Mesenchymal stem cell (in vitro differentiated cells and primary cell): ENCODE measurements around the gene STK32B.

Experiments used
- DNase-seq: peaks from one replicate; pipeline ENCODE4 v3.0.0-alpha.2; 2013
- H2AFZ ChIP-seq: one replicate; pipeline ENCODE4 v1.6.1; 2013; ENCODE audit warnings: low read depth, mild to moderate bottlenecking, control low read depth, inconsistent platforms, low read length, moderate library complexity
- H2AK5ac ChIP-seq: 2 replicates; pipeline ENCODE4 v1.6.1; 2013; ENCODE audit warnings: low read length, moderate library complexity, mild to moderate bottlenecking, inconsistent platforms; ENCODE audit not compliant: severe bottlenecking
- H2BK120ac ChIP-seq: one replicate; pipeline ENCODE4 v1.6.1; 2013; ENCODE audit warnings: low read depth, mild to moderate bottlenecking, inconsistent platforms, low read length, moderate library complexity
- H2BK12ac ChIP-seq, 2 experiments: one replicate each; pipeline ENCODE4 v1.6.1; 2013; ENCODE audit warnings: inconsistent platforms in 2 of 2, low read length in 2 of 2, mild to moderate bottlenecking in 2 of 2, moderate library complexity in 2 of 2, control low read depth in 1 of 2
- H2BK15ac ChIP-seq: one replicate; pipeline ENCODE4 v1.6.1; 2013; ENCODE audit warnings: mild to moderate bottlenecking, low read depth, inconsistent platforms; ENCODE audit not compliant: poor library complexity, severe bottlenecking
- H2BK5ac ChIP-seq: 2 replicates; pipeline ENCODE4 v1.6.1; 2013; ENCODE audit warnings: low read depth, mild to moderate bottlenecking, low read length, control low read depth, inconsistent platforms; ENCODE audit not compliant: poor library complexity, severe bottlenecking
- H3K14ac ChIP-seq, 2 experiments: one replicate each; pipeline ENCODE4 v1.6.1; 2013; ENCODE audit warnings: inconsistent platforms in 2 of 2, low read length in 2 of 2, control low read depth in 1 of 2, mild to moderate bottlenecking in 1 of 2, moderate library complexity in 1 of 2
- H3K18ac ChIP-seq, 2 experiments: one replicate each; pipeline ENCODE4 v1.6.1; 2013; ENCODE audit warnings: inconsistent platforms in 2 of 2, low read length in 2 of 2, control low read depth in 1 of 2, low read depth in 1 of 2, mild to moderate bottlenecking in 1 of 2
- H3K23ac ChIP-seq, 2 experiments: one replicate each; pipeline ENCODE4 v1.6.1; 2013; ENCODE audit warnings: inconsistent platforms in 2 of 2, low read length in 2 of 2, mild to moderate bottlenecking in 2 of 2, moderate library complexity in 2 of 2, control low read depth in 1 of 2
- H3K27ac ChIP-seq: 2 replicates; pipeline ENCODE4 v1.5.1; 2013; ENCODE audit warnings: mild to moderate bottlenecking, moderate library complexity, low read length, control low read depth, inconsistent platforms; ENCODE audit not compliant: poor library complexity, severe bottlenecking
- H3K27me3 ChIP-seq, 2 experiments: 2 replicates each; pipeline versions ENCODE4 v1.6.1 to v1.7.0; 2013; ENCODE audit warnings: low read length in 2 of 2, mild to moderate bottlenecking in 2 of 2, moderate library complexity in 2 of 2, control low read depth in 1 of 2, inconsistent platforms in 1 of 2; ENCODE audit not compliant: control insufficient read depth in 1 of 2, insufficient read depth in 1 of 2
- H3K36me3 ChIP-seq, 2 experiments: 2 replicates each; pipeline versions ENCODE4 v1.6.1 to v1.7.0; 2013; ENCODE audit warnings: low read length in 2 of 2, control low read depth in 1 of 2, inconsistent platforms in 1 of 2, low read depth in 1 of 2, mild to moderate bottlenecking in 1 of 2; ENCODE audit not compliant: insufficient read depth in 2 of 2, control insufficient read depth in 1 of 2
- H3K4ac ChIP-seq, 2 experiments: one replicate each; pipeline ENCODE4 v1.6.1; 2013; ENCODE audit warnings: inconsistent platforms in 2 of 2, low read length in 2 of 2, mild to moderate bottlenecking in 2 of 2, moderate library complexity in 2 of 2, control low read depth in 1 of 2, low read depth in 1 of 2
- H3K4me1 ChIP-seq: 2 replicates; pipeline ENCODE4 v1.6.1; 2013; ENCODE audit warnings: low read depth, low read length, control low read depth; ENCODE audit not compliant: control insufficient read depth, insufficient read depth
- H3K4me2 ChIP-seq: 2 replicates; pipeline ENCODE4 v1.6.1; 2013; ENCODE audit warnings: low read length, mild to moderate bottlenecking, inconsistent platforms; ENCODE audit not compliant: poor library complexity, severe bottlenecking
- H3K4me3 ChIP-seq, 2 experiments: 2 replicates each; pipeline versions ENCODE4 v1.5.1 to v1.7.0; 2013; ENCODE audit warnings: low read length in 2 of 2, mild to moderate bottlenecking in 2 of 2, control low read depth in 1 of 2, low read depth in 1 of 2; ENCODE audit not compliant: insufficient read depth in 1 of 2
- H3K79me1 ChIP-seq: replicated peaks from 2 replicates; pipeline ENCODE4 v1.6.1; 2013; ENCODE audit warnings: mild to moderate bottlenecking, control low read depth, low read length, inconsistent platforms; ENCODE audit not compliant: poor library complexity, severe bottlenecking
- H3K9ac ChIP-seq: 2 replicates; pipeline ENCODE4 v1.7.0; 2013; ENCODE audit warnings: mild to moderate bottlenecking, low read length, moderate library complexity
- H3K9me3 ChIP-seq: 2 replicates; pipeline ENCODE4 v1.7.0; 2013; ENCODE audit warnings: mild to moderate bottlenecking, low read length; ENCODE audit not compliant: control insufficient read depth
- H4K8ac ChIP-seq: one replicate; pipeline ENCODE4 v1.6.1; 2013; ENCODE audit warnings: inconsistent platforms, mild to moderate bottlenecking, low read length, moderate library complexity
- H4K91ac ChIP-seq: one replicate; pipeline ENCODE4 v1.6.1; 2013; ENCODE audit warnings: mild to moderate bottlenecking, low read length, inconsistent platforms
- WGBS: methylation state at CpG from one replicate; pipeline ENCODE4 v1.1.7; 2013; ENCODE audit warnings: mixed read lengths; 5-methylcytosine and 5-hydroxymethylcytosine counted together

The STK32B gene

GRCh38 chr4:5338531-5338930 lies 287.3 kb downstream of the STK32B start:
- 75% methylated on average over 1 of the region's 1 CpG for WGBS
- no peak overlapping the region for H3K14ac ChIP-seq
- peak; percentile 10 for DNase-seq

GRCh38 chr4:5340991-5341451 lies 289.7 kb downstream of the STK32B start:
- H4K8ac ChIP-seq: no peak overlapping the region
- H3K23ac ChIP-seq: no peak overlapping the region
- no peak overlapping the region for H2BK5ac ChIP-seq
- H2BK120ac ChIP-seq: no peak overlapping the region
- no peak overlapping the region for H3K14ac ChIP-seq
- no peak overlapping the region for H3K27ac ChIP-seq
- whole genome bisulfite sequencing: 75% methylated on average over 6 of the region's 6 CpGs
- no peaks in the 10 kb centered on the region for H3K27me3 ChIP-seq
- DNase-seq: no peak
- no peak overlapping the region for H3K4me2 ChIP-seq
- H3K36me3 ChIP-seq: no peaks in the 10 kb centered on the region
- no peak overlapping the region for H2AFZ ChIP-seq
- H2BK15ac ChIP-seq: no peak overlapping the region
- H3K4ac ChIP-seq: no peak overlapping the region
- no peak overlapping the region for H2BK12ac ChIP-seq
- no peaks in the 10 kb centered on the region for H3K79me1 ChIP-seq
- no peak overlapping the region for H3K9ac ChIP-seq
- H3K9me3 ChIP-seq: no peaks in the 10 kb centered on the region
- no peak overlapping the region for H2AK5ac ChIP-seq
- H3K4me3 ChIP-seq: no peak overlapping the region
- no peaks in the 10 kb centered on the region for H3K4me1 ChIP-seq
- no peak overlapping the region for H3K18ac ChIP-seq
- H4K91ac ChIP-seq: no peak overlapping the region

More at GRCh38 chr4:5338531-5338930, 287.3 kb downstream of the STK32B start:
- H3K4ac ChIP-seq: no peak overlapping the region
- no peaks in the 10 kb centered on the region for H3K27me3 ChIP-seq
- H3K23ac ChIP-seq: no peak overlapping the region
- H3K9me3 ChIP-seq: no peaks in the 10 kb centered on the region
- H3K18ac ChIP-seq: no peak overlapping the region
- H3K79me1 ChIP-seq: no peaks in the 10 kb centered on the region
- H2AK5ac ChIP-seq: no peak overlapping the region
- no peak overlapping the region for H4K91ac ChIP-seq
- H2BK12ac ChIP-seq: no peak overlapping the region
- no peaks in the 10 kb centered on the region for H3K36me3 ChIP-seq
- no peak overlapping the region for H2BK5ac ChIP-seq
- no peak overlapping the region for H2AFZ ChIP-seq
- H3K4me3 ChIP-seq: no peak overlapping the region
- H3K4me2 ChIP-seq: no peak overlapping the region
- no peak overlapping the region for H4K8ac ChIP-seq
- H2BK15ac ChIP-seq: no peak overlapping the region
- H3K9ac ChIP-seq: no peak overlapping the region
- no peak overlapping the region for H3K27ac ChIP-seq
- H3K4me1 ChIP-seq: no peaks in the 10 kb centered on the region
- no peak overlapping the region for H2BK120ac ChIP-seq

DNA sequence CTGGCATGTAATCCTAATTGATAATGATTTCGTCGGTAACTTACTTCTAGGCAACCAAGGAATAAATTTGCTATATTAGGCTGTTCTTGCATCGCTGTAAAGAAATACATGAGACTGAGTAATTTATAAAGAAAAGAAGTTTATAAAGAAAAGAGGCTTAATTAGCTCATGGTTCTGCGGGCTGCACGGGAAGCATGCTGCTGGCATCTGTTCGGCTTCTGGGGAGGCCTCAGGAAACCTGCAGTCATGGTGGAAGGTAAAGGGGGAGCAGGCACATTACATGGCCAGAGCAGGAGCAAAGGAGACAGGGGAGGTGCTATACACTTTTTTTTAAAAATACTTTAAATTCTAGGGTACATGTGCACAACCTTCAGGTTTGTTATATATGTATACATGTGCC lies 290.2 kb downstream of the STK32B start:
- no peak overlapping the region for H2BK120ac ChIP-seq
- no peaks in the 10 kb centered on the region for H3K79me1 ChIP-seq
- no peak overlapping the region for H3K4me2 ChIP-seq
- H3K4me1 ChIP-seq: no peaks in the 10 kb centered on the region
- H2BK12ac ChIP-seq: no peak overlapping the region
- H3K27me3 ChIP-seq: no peaks in the 10 kb centered on the region
- DNase-seq: no peak
- H2BK15ac ChIP-seq: no peak overlapping the region
- no peak overlapping the region for H3K23ac ChIP-seq
- no peaks in the 10 kb centered on the region for H3K9me3 ChIP-seq
- H2BK5ac ChIP-seq: no peak overlapping the region
- H3K9ac ChIP-seq: no peak overlapping the region
- no peak overlapping the region for H3K18ac ChIP-seq
- no peak overlapping the region for H2AFZ ChIP-seq
- H4K8ac ChIP-seq: no peak overlapping the region
- no peak overlapping the region for H2AK5ac ChIP-seq
- no peaks in the 10 kb centered on the region for H3K36me3 ChIP-seq
- no peak overlapping the region for H3K4ac ChIP-seq
- H3K27ac ChIP-seq: no peak overlapping the region
- no peak overlapping the region for H4K91ac ChIP-seq
- WGBS: 97% methylated on average over 6 of the region's 6 CpGs
- no peak overlapping the region for H3K4me3 ChIP-seq
- H3K14ac ChIP-seq: no peak overlapping the region

- Histone ChIP-seq H3K36me3 (no peaks in the 10 kb centered on the region), H3K23ac (no peak overlapping the region), H2BK12ac (no peak overlapping the region), H3K9ac (no peak overlapping the region), H3K9me3 (no peaks in the 10 kb centered on the region), H2BK120ac (no peak overlapping the region), H2BK5ac (no peak overlapping the region), H2AFZ (no peak overlapping the region), H3K4me3 (no peak overlapping the region), H4K8ac (no peak overlapping the region), H3K18ac (no peak overlapping the region), H3K4ac (no peak overlapping the region), H3K4me2 (no peak overlapping the region), H2BK15ac (no peak overlapping the region), H4K91ac (no peak overlapping the region), H2AK5ac (no peak overlapping the region), H3K4me1 (no peaks in the 10 kb centered on the region), H3K27ac (no peak overlapping the region), H3K27me3 (peaks cover 0 to 3% of the 10 kb centered on the region in 2 experiments), H3K14ac (peak overlapping the region in 1 of 2 experiments; percentile 90), H3K79me1 (no peaks in the 10 kb centered on the region)
- no peak for DNase-seq
Measured at GRCh38 chr4:5355846-5356245, 304.6 kb downstream of the STK32B start.
